ENCODE measurements around the gene SEZ6. TPM values are rescaled to one million over a fixed set of nuclear protein-coding genes. Genes with fewer than 3 reads are reported as not detected.

The SEZ6 gene
- total RNA-seq, 1 donor from 2014 or later: not detected

GRCh38 chr17:28967221-28968135 is 38.4 kb downstream of the SEZ6 start:
- Histone ChIP-seq H3K4me3 (no peak overlapping the region), H3K9me3 (no peaks in the 10 kb centered on the region), H3K36me3 (no peaks in the 10 kb centered on the region), H3K27ac (no peak overlapping the region), H3K27me3 (no peaks in the 10 kb centered on the region), H3K4me1 (peaks cover 7% of the 10 kb centered on the region)
- DNase-seq (ENCODE audit: extremely low spot score in 2 of 2): no peak
- TF ChIP-seq POLR2AphosphoS5 (IDR thresholded peaks at IDR 0.05; ENCODE audit: insufficient read depth in 1 of 2, low read depth in 1 of 2) (no peak), POLR2A (IDR thresholded peaks at IDR 0.05) (no peak), CTCF (IDR thresholded peaks at IDR 0.05) (no peak)
- intact Hi-C loops (cut with DNase I): no loop called here

GRCh38 chr17:28963841-28964240 is 42.0 kb downstream of the SEZ6 start:
- intact Hi-C loops (cut with DNase I): loop anchor here (2.0 kb wide), 1 partner anchor 147 kb away; no protein-coding TSS in a partner anchor
- H3K9me3 ChIP-seq: no peaks in the 10 kb centered on the region
- no peak for TF ChIP-seq CTCF (IDR thresholded peaks at IDR 0.05)
- no peak for TF ChIP-seq POLR2A (IDR thresholded peaks at IDR 0.05)
- no peak for TF ChIP-seq POLR2AphosphoS5 (IDR thresholded peaks at IDR 0.05; ENCODE audit: insufficient read depth in 1 of 2, low read depth in 1 of 2)
- no peak for DNase-seq (ENCODE audit: extremely low spot score in 2 of 2)
- no peaks in the 10 kb centered on the region for H3K4me1 ChIP-seq
- H3K4me3 ChIP-seq: no peak overlapping the region
- H3K27ac ChIP-seq: no peak overlapping the region
- no peaks in the 10 kb centered on the region for H3K27me3 ChIP-seq
- H3K36me3 ChIP-seq: no peaks in the 10 kb centered on the region

GRCh38 chr17:28963055-28963611 is 42.7 kb downstream of the SEZ6 start:
- no peak overlapping the region for H3K27ac ChIP-seq
- H3K27me3 ChIP-seq: no peaks in the 10 kb centered on the region
- no peak for DNase-seq (ENCODE audit: extremely low spot score in 2 of 2)
- no peaks in the 10 kb centered on the region for H3K4me1 ChIP-seq
- no peak for TF ChIP-seq CTCF (IDR thresholded peaks at IDR 0.05)
- no peak for TF ChIP-seq POLR2A (IDR thresholded peaks at IDR 0.05)
- no peak for TF ChIP-seq POLR2AphosphoS5 (IDR thresholded peaks at IDR 0.05; ENCODE audit: insufficient read depth in 1 of 2, low read depth in 1 of 2)
- H3K4me3 ChIP-seq: no peak overlapping the region
- H3K36me3 ChIP-seq: no peaks in the 10 kb centered on the region
- intact Hi-C loops (cut with DNase I): no loop called here
- H3K9me3 ChIP-seq: no peaks in the 10 kb centered on the region

- H3K4me3 ChIP-seq: no peak overlapping the region
- H3K36me3 ChIP-seq: no peaks in the 10 kb centered on the region
- H3K27ac ChIP-seq: no peak overlapping the region
- H3K27me3 ChIP-seq: no peaks in the 10 kb centered on the region
- H3K9me3 ChIP-seq: no peaks in the 10 kb centered on the region
- DNase-seq (ENCODE audit: extremely low spot score in 2 of 2): no peak
- intact Hi-C loops (cut with DNase I): no loop called here
- no peaks in the 10 kb centered on the region for H3K4me1 ChIP-seq
- TF ChIP-seq CTCF (IDR thresholded peaks at IDR 0.05): no peak
- TF ChIP-seq POLR2AphosphoS5 (IDR thresholded peaks at IDR 0.05; ENCODE audit: insufficient read depth in 1 of 2, low read depth in 1 of 2): no peak
- no peak for TF ChIP-seq POLR2A (IDR thresholded peaks at IDR 0.05)
Observed at GRCh38 chr17:28961391-28961790, 44.4 kb downstream of the SEZ6 start.

All from vagina (tissue), 2 donors.